Putamen (tissue), 1 donor: ENCODE data around the gene TRIM45.
A peak's percentile ranks its signal among the peaks of the same experiment; 100 is the strongest.
"Not testable (repeated sequence)": the region's sequence is repeated elsewhere in the genome, so short reads cannot be mapped to it uniquely, and the experiment has no call there.

Experiments
- DNase-seq: peaks from one replicate; pipeline ENCODE4 v3.0.0-alpha.2; 2016; ENCODE audit warnings: low spot score

Gene TRIM45

GRCh38 chr1:117121589-117122329 lies at the start of gene TRIM45:
Gene TRIM45 (minus strand): TSS chr1:117121749. CDS start chr1:117121201, 548 bp downstream.
- DNase-seq: peak; percentile 95

DNA sequence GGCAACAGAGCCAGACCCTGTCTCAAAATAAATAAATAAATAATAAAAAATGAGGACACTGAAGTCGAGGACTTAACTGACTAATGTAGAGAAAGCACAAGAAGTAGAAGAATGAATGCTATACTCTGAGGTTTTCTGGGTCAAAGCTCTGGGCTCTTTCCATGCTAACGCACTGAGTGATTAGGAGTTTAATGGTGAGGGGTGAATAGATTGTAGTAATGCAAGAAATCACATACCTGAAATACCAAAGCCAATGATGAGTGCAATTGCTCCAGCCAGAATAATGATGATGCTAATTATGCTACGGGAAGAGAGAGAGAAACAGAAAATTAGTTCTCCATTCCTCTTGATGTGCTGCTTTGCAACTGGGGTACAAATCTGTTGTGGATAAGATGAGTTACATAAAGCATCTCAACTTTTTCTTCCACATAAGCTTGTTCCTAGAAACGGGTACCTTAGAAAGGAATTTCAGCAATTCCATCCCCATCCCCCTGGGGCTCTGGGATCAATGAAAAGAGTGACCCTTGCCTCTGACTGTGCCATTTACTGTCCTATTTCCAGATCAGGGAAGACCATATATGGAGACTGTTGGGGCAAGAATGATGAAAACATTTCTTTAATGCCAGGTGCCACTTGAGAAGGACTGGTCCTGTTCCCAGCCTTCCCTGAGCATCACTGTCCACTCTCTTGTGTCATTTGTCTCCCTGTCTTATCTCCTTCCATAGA lies 48.5 kb upstream of the TRIM45 start:
- no peak for DNase-seq

GRCh38 chr1:117167402-117167801 lies 45.9 kb upstream of the TRIM45 start:
- no peak for DNase-seq

- no peak for DNase-seq
These were observed 44.5 kb upstream of the TRIM45 start for GRCh38 chr1:117166076-117166475.

- no peak for DNase-seq
These were observed 42.7 kb upstream of the TRIM45 start for GRCh38 chr1:117164209-117164608.

DNA sequence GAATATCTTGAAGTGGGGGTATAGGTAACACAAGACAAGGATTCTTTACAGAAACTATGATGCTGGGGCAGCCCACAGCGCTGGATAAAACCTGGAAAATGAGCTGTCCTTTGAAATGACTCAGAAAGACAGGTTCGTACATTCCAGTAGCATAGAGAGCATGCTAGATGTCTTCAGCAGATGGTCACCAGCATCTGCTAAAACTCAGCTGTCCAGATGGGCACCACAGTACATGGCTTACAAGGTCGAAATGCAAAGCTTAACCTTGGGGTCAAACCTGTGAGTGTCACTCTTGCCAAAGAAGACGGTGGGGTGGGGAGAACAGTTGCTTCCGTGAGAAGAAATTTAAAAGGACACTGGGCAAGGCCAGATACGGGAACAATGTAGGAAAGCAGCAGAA lies 41.3 kb upstream of the TRIM45 start:
- no peak for DNase-seq

- no peak for DNase-seq
These were observed 40.3 kb upstream of the TRIM45 start for GRCh38 chr1:117161887-117162286.

DNA sequence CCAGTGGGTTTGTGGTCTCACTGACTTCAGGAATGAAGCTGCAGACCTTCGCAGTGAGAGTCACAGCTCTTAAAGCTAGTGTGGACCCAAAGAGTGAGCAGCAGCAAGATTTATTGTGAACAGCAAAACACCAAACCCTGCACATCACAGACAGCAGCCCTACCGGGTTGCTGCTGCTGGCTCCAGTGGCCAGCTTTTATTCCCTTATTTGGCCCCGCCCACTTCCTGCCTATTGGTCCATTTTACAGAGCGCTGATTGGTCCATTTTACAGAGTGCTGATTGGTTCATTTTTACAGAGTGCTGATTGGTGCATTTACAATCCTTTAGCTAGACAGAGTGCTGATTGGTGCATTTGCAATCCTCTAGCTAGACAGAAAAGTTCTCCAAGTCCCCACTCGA lies 29.8 kb upstream of the TRIM45 start:
- DNase-seq: not testable (repeated sequence)

DNA sequence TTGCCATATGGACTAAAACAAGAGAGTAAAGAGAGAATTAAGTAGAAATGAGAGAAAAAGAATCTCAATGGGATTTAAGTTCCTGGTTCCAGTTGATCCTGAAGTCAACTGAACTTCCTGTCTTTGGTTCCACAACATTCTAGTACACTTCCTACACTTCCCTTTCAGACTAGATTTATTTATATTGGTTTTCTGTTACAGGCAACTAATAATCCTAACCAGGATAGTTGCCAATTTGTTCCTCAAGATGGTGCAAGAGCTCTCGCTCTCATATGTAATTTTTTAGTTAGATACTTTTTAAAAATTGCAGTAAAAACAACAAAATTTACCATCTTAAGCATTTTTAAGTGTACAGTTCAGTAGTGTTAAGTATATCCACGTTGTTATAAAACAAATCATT lies 28.8 kb upstream of the TRIM45 start:
- DNase-seq: no peak

DNA sequence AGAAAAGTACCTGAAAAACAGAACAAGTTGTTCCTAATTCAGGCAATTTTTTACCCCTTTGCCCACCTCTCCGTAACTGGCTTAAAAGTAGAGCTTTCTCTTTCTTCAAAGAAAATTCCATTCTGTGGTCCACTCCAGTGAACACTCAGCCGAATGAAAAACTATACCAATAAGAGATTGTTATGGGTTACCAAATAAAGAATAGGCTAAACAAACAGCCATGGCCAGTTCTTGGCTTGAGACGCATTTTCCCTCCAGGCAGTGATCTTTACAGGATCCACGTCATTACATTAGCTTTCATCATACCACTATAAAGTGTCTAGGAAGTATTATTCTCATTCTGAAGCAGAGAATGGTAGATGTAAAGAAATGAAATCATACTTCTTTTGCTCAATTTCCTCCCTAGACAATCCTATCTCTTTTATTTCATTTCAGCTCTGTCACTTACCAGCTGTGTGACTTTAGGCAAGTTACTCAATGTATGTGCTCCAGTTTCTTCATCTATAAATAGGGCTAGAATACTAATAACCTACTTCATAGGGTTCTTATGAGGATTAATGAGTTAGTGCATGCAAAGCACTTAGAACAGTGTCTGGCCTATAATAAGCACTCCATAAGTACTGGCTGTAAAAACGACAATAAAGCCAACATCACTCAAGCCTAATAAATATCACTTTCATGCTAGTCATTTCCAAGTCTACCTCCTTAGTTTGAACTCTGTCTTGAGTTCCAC lies 26.5 kb upstream of the TRIM45 start:
- no peak for DNase-seq

DNA sequence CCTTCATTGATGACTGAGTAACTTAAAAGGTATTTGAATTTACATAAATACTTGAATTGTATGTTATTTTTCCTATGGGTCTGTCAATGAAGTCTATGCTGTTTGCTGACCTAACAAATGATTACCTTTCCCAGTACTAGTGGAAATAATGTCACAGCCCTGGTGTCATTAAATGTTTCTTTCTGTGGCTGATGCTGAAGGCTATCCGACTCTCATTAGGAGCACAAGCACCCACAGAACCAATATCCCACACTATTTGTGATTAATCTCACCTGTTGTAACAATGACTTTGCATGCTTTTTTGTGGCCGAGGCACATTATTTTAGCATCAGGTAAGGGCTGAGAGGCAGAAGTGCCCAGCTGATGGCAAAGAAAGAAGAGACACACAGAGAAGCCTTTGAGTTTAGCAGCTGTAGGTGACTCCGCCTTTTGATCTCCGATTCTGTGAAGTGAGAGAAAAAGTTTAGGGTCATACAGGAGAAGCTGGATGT lies 25.8 kb upstream of the TRIM45 start:
- DNase-seq: no peak

- no peak for DNase-seq
These were observed 25.2 kb upstream of the TRIM45 start for GRCh38 chr1:117146575-117147340.

GRCh38 chr1:117146072-117146471 lies 24.5 kb upstream of the TRIM45 start:
- DNase-seq: no peak

GRCh38 chr1:117143871-117144270 lies 22.3 kb upstream of the TRIM45 start:
- no peak for DNase-seq

DNA sequence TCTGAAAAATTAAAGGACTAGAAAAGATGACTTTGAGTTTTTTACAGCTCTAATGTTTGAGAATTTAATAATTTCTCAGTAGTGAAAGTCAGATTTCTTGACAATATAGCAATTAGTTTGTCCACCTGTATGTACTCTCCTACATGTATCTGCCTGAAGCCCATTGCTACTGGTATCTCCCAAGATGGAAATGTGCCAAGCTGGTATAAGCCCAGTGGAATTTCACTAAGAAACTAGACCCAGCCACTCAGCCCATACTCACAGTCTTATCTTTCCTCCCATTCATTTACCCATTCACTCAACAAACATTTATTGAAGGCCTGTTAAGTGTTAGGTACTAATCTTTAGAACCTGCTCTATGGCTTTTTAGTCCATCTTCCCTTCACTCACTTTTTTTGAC lies 21.6 kb upstream of the TRIM45 start:
- no peak for DNase-seq

DNA sequence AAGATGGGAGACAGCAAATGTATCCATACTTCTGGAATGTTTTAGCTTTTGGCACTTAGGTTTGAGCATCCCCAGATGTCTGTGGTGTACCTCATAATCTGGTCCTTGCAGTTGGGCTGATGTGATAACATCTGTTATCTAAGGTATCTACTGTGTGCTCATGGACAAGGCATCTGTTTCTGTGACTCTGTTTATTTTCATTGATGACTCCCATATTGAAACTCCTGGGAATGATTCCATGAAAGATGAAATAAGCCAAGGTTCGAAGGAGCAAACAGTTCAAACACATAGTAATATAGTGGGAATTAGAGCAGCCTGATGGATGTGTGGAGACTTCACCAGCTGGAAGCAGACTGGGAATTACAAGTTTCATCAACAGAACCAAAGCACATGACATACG lies 20.7 kb upstream of the TRIM45 start:
- DNase-seq: no peak

DNA sequence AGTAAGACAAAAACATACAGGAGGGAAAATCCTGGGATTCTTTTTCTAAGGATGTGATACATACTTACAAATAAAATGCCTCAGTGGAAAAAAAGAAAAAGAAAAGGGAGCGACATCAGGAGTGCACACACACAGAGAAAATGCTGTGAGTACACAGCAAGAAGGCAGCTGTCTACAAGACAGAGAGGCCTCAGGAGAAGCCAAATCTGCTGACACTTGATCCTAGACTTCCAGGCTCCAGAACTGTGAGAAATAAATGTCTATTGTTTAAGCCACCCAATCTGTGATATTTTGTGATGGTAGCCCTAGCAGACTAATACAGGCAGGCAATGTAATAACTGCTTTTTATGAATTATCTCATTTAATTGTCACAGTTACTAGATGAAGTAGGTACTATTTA lies 17.0 kb upstream of the TRIM45 start:
- no peak for DNase-seq

DNA sequence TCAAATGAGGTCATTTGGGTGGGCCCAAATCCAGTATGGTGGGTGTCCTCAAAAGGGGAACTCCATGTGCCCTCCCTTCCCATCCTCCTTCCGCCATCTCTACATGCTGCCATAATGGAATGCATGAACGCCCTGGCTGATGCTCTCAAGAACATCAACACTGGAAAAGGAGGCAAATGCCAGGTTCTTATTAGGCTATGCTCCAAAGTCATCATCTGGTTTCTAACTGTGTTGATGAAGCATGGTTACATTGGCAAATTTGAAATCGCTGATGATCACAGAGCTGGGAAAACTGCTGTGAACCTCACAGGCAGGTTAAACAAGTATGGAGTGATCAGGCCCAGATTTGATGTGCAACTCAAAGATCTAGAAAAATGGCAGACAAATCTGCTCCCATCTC lies 16.6 kb upstream of the TRIM45 start:
- no peak for DNase-seq

DNA sequence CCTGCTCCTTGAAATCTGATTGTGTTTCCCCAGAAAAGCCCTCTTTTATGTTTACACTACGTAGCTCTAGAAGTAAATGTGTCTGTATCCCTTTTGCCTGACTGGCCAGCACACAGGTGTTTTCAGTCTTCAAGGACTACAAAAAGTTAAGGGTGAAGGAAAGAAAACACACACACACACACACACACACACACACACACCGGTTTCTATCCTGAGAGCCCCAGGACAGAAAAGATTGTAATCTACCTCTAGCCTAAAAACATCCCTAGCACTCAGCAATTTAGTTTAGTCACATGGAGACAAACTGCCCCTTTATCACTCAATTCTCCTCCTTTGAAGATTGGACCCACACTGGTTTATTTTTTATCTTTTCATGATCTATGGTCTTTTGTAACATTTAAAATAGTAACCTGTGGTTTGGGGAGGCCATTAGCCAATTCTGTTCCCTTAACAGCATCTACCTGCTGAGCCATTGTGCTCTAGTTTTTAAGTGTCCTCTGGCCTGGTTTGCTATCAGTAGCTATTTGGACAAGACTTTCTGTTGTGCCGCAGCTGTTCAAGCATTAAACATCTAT lies 15.8 kb upstream of the TRIM45 start:
- DNase-seq: no peak

DNA sequence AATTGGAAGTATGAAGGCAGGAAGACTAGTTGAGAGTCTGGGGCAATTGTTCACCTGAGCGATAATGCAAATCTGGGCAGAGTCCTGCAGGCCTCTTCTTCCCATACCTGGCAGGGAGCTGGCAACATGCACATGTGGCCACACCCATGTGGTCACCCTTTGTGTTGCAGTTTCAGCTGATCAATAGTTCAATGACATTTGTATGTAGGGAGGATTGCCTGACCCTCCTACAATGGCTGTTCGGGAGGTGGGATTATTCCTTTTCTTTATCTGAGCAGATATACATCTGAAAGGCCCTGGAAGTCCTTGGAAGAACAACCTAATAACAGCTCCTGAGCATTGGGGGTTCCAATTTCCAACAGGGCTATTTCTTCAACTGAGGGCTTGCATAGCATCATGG lies 15.2 kb upstream of the TRIM45 start:
- DNase-seq: no peak

GRCh38 chr1:117135329-117135728 lies 13.8 kb upstream of the TRIM45 start:
- no peak for DNase-seq

GRCh38 chr1:117130526-117130925 lies 9.0 kb upstream of the TRIM45 start:
- DNase-seq: no peak
